Astrocyte of the cerebellum (primary cell): ENCODE data around the gene NUAK1.

Source experiments
- DNase-seq: peaks from one replicate; pipeline ENCODE4 v3.0.0-alpha.2; 2011; ENCODE audit warnings: low read depth
- H3K4me3 ChIP-seq: 2 replicates; pipeline ENCODE4 v1.5.1; 2011; ENCODE audit warnings: mild to moderate bottlenecking, low read depth, low read length, moderate library complexity
- in situ Hi-C: cut with HindIII; loops from 2 replicates; pipeline ENCODE4 v1.10.0; 2017; ENCODE audit warnings: low sequenced_read_pairs
- TF ChIP-seq, protein P1 (sequence below): IDR thresholded peaks from 2 replicates; pipeline ENCODE4 v1.5.1; 2012; ENCODE audit warnings: low read length, low read depth, moderate library complexity, mild to moderate bottlenecking; ENCODE audit errors: missing control alignments

The NUAK1 gene

DNA sequence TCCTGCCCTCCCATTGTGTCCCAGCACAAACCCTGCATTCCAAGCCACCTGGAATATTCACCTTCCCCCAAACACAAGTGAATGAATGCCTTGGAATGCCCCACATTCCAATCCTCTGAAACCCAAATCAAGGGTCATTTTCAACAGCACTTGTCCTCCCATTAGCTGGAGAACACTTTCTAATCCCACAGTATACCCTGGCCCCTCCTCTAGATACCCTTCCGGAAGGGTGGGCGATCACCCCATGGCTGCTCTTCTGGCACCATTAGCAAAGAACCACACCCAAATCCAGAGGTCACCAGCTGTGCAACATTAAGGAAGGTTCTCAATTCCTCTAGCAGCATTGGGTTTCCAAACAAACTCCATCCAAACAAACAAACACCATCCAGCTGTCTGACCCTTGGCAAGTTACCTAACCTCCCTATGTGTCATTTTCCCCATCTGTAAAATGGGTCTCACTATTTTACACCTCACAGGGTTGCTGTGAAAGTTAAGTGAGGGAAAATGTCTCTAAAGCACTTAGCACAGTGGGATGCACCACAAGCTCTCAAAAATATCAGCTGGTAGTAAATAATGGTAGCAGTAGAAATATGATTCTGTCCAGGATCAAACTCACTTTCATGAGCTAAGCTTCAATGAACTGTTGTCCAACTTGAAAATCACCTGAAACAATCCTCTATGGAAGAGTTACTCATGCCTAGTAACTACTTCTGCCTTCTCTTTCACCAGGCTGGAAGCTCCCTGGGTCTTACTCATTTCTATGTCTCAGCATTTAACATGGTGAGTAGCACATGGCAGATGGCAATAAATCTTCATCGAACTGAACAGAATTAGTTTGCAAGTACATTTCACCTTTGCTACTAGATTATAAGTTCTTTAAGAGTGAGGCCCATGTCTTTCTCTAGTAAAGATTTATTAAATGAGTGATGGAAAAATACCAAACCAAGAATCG is 5.3 kb downstream of the NUAK1 start:
- in situ Hi-C loops: loop anchor here (10.0 kb wide), 1 partner anchor 719 kb away; no protein-coding TSS in a partner anchor
- H3K4me3 ChIP-seq: no peak overlapping the region
- DNase-seq: no peak
- TF ChIP-seq, protein P1, sequence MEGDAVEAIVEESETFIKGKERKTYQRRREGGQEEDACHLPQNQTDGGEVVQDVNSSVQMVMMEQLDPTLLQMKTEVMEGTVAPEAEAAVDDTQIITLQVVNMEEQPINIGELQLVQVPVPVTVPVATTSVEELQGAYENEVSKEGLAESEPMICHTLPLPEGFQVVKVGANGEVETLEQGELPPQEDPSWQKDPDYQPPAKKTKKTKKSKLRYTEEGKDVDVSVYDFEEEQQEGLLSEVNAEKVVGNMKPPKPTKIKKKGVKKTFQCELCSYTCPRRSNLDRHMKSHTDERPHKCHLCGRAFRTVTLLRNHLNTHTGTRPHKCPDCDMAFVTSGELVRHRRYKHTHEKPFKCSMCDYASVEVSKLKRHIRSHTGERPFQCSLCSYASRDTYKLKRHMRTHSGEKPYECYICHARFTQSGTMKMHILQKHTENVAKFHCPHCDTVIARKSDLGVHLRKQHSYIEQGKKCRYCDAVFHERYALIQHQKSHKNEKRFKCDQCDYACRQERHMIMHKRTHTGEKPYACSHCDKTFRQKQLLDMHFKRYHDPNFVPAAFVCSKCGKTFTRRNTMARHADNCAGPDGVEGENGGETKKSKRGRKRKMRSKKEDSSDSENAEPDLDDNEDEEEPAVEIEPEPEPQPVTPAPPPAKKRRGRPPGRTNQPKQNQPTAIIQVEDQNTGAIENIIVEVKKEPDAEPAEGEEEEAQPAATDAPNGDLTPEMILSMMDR: no peak

- no peak overlapping the region for H3K4me3 ChIP-seq
- no peak for DNase-seq
- TF ChIP-seq, protein P1: no peak
- in situ Hi-C loops: loop anchor here (10.0 kb wide), 1 partner anchor 718 kb away; no protein-coding TSS in a partner anchor
These were observed 6.3 kb downstream of the NUAK1 start for GRCh38 chr12:106132175-106133135.

- DNase-seq: no peak
- TF ChIP-seq, protein P1: no peak
- in situ Hi-C loops: loop anchor here (10.0 kb wide), 1 partner anchor 717 kb away; no protein-coding TSS in a partner anchor
- H3K4me3 ChIP-seq: no peak overlapping the region
These were observed 7.1 kb downstream of the NUAK1 start for GRCh38 chr12:106131676-106132075.

GRCh38 chr12:106130474-106131113 is 8.2 kb downstream of the NUAK1 start:
- H3K4me3 ChIP-seq: no peak overlapping the region
- in situ Hi-C loops: loop anchor here (10.0 kb wide), 1 partner anchor 716 kb away; no protein-coding TSS in a partner anchor
- TF ChIP-seq, protein P1: no peak
- no peak for DNase-seq

DNA sequence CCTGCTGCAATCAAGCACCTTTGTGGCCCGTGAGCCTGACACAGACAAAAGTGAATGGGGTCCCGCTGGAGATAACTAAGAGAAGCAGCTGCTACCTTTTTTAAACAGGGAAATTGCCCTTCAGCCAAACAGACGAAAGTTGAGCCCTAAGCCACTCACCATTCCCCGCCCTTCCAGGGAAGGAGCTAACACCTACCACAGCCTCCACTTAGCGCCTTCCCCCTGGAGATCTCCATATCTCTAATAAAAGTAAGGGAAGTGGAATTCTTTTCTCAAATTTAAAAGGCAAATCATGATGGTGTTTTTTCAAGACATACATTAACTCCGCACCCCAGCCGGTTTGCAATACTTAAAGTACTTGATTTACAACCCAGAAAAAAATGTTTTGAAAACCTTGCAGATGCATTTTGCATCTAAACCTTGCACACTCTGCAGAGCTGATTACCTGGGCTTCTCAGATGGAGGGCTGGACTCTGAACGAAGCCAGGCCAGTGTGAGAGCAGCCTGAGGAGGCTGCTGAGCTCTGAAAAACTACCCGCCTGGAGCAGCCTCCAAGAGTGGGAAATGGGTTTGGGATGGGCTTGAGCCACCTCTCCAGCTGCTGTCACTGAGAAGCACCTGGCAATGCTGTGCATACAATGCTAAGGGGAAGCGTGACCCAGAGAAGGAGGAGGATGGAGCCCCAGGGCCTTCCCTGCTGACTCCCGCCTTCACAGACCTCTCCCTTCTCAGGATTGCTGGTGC is 10.0 kb downstream of the NUAK1 start:
- in situ Hi-C loops: no loop called here
- DNase-seq: no peak
- TF ChIP-seq, protein P1: no peak
- H3K4me3 ChIP-seq: no peak overlapping the region
